ENCODE data around the gene YOD1.

Gene YOD1

DNA sequence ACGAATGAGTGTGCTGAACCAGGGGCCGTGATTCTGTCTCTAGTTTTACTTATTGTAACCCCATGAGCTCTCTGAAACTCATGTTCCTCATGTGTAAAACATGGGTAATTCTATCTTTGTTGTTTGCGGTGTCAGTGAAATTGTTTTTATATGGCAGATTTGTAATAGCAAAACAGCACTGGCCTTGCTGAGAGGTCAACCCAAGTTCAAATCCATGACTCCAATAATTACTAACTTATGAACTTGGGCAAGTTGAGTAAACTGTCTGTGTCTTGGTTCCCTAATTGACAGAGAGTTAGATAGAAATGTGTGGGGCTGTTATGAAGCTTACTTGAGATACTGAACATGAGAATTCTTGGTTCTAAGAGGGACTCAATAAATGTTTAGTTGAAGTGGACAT lies 36.3 kb downstream of the YOD1 start:
- TF ChIP-seq SIN3A (IDR thresholded peaks at IDR 0.05; ENCODE audit: borderline replicate concordance, insufficient read depth, low read length): no peak
- TF ChIP-seq, protein P1, sequence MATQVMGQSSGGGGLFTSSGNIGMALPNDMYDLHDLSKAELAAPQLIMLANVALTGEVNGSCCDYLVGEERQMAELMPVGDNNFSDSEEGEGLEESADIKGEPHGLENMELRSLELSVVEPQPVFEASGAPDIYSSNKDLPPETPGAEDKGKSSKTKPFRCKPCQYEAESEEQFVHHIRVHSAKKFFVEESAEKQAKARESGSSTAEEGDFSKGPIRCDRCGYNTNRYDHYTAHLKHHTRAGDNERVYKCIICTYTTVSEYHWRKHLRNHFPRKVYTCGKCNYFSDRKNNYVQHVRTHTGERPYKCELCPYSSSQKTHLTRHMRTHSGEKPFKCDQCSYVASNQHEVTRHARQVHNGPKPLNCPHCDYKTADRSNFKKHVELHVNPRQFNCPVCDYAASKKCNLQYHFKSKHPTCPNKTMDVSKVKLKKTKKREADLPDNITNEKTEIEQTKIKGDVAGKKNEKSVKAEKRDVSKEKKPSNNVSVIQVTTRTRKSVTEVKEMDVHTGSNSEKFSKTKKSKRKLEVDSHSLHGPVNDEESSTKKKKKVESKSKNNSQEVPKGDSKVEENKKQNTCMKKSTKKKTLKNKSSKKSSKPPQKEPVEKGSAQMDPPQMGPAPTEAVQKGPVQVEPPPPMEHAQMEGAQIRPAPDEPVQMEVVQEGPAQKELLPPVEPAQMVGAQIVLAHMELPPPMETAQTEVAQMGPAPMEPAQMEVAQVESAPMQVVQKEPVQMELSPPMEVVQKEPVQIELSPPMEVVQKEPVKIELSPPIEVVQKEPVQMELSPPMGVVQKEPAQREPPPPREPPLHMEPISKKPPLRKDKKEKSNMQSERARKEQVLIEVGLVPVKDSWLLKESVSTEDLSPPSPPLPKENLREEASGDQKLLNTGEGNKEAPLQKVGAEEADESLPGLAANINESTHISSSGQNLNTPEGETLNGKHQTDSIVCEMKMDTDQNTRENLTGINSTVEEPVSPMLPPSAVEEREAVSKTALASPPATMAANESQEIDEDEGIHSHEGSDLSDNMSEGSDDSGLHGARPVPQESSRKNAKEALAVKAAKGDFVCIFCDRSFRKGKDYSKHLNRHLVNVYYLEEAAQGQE (IDR thresholded peaks at IDR 0.05; ENCODE audit: insufficient read depth in 1 of 2, low read depth in 2 of 2, low read length in 2 of 2): no peak
- TF ChIP-seq TAF1 (IDR thresholded peaks at IDR 0.05; ENCODE audit: borderline replicate concordance, insufficient read depth, low read length): no peak

DNA sequence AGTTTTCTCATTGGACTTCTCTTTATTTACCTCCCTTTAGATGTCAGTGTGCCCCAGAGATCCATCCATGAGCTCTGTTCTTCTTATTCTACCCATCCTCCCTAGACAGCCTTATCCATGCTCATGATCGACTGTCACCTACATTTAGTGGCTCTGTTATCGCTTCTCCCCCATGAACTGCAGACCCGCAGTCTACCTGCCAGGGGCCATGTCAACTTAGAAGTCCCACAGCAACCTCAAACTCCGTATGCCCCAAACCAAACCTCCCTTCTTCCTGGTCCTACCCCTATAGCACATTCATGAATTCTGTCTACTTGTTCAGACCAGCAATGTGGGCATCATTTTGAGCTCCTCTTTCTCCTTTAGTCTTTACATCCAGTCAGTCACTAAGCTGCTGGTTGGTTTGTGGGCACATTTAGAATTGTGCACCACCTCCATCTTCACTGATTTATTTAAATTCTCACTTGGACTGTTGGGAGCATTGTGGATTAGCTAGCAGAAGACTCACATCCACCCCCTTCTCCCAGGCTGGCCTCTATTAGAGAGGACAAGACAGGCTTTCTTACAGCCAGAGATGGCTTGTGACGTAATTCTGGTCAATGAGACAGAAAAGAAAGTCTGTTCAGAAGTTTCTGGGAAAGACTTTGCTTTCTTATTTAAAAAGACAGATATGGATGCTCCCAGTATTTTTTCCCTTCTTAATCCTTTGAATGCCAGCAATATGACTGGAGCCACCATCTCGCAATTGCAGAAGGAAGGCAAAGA lies 37.5 kb downstream of the YOD1 start:
- TF ChIP-seq POLR2AphosphoS5 (IDR thresholded peaks at IDR 0.05; ENCODE audit: low read depth, low read length) (no peak), SIN3A (IDR thresholded peaks at IDR 0.05; ENCODE audit: borderline replicate concordance, insufficient read depth, low read length) (no peak)

DNA sequence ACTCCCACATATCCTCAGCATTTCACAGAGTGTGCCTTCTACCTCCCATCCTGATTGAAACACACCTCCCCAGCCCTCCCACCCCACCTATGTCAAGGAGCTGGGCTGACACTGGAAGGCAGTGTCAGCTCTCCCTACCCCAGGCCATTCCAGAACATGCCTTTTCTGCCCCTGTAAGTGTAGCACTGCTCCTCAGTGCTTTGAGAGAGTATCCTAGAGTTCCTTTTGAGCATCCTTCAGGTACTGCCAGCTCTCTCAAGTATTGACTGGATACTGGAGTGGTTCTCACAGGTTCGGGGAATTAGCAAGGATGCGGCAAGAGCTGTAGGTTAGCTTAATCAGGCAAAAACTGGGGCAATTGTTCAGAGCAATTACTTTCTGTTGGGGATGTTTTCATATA lies 40.3 kb downstream of the YOD1 start:
- TF ChIP-seq, protein P1 (IDR thresholded peaks at IDR 0.05; ENCODE audit: insufficient read depth in 1 of 2, low read depth in 2 of 2, low read length in 2 of 2): no peak
- TF ChIP-seq POLR2AphosphoS5 (IDR thresholded peaks at IDR 0.05; ENCODE audit: low read depth, low read length) (no peak), TAF1 (IDR thresholded peaks at IDR 0.05; ENCODE audit: borderline replicate concordance, insufficient read depth, low read length) (no peak), FOXP2 (optimal IDR thresholded peaks at IDR 0.05; ENCODE audit: borderline replicate concordance, extremely low read depth, extremely low read length, insufficient read depth) (no peak), SIN3A (IDR thresholded peaks at IDR 0.05; ENCODE audit: borderline replicate concordance, insufficient read depth, low read length) (no peak)

DNA sequence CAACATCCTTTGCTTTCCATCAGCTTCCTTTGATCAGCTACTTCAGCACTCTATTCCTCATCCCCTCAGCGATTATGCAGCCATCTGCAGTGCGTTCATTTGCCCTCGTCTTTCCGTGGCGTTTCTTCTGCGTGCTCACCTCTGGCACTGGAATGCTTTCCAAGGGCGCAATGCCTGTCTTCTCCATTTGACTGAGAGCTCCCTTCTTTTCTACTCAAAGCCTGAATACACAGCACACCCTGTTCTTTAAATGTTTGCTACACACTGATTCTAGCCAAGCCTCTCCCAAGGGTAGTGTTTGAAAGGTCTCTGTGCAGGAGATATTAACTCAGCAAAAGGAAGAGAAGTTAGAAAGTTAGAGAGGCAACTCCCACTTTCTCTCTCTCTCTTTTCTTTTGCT lies 41.1 kb downstream of the YOD1 start:
- TF ChIP-seq POLR2AphosphoS5 (IDR thresholded peaks at IDR 0.05; ENCODE audit: low read depth, low read length) (no peak), SIN3A (IDR thresholded peaks at IDR 0.05; ENCODE audit: borderline replicate concordance, insufficient read depth, low read length) (no peak), TAF1 (IDR thresholded peaks at IDR 0.05; ENCODE audit: borderline replicate concordance, insufficient read depth, low read length) (no peak), FOXP2 (optimal IDR thresholded peaks at IDR 0.05; ENCODE audit: borderline replicate concordance, extremely low read depth, extremely low read length, insufficient read depth) (no peak)
- TF ChIP-seq, protein P1 (IDR thresholded peaks at IDR 0.05; ENCODE audit: insufficient read depth in 1 of 2, low read depth in 2 of 2, low read length in 2 of 2): no peak

DNA sequence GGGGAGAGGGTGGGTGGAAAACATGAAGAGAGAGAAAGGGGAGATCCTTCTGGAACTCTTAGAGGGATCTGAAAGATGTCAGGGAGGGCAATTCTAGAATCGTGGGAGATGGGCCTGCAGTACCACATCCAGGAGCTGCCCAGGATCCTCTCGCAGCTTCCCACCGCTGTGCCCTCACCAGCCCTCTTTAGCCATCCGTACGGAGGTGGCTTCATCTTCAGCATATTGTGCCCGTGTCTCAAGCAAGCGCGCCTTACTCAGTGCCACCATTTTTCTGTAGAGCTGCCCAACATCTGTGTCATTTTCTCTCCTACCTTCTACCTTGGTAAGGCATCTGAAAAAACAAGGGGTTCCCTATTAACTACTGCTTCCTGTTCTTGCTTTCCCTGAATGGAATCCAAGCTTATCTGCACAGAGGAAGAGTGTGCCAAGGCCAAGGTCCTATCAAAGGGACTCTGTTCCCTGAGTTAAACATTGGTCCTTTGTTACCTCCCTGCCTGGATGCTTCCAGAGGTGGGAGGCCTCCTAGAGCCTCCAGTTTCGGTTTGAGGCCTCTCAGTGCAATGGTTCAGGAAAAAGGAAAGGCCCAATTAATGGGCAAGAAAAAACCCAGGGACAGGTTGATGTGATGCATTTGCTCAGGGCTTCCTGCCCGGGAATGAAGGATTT lies 41.7 kb downstream of the YOD1 start:
- TF ChIP-seq TAF1 (IDR thresholded peaks at IDR 0.05; ENCODE audit: borderline replicate concordance, insufficient read depth, low read length): no peak
- no peak for TF ChIP-seq FOXP2 (optimal IDR thresholded peaks at IDR 0.05; ENCODE audit: borderline replicate concordance, extremely low read depth, extremely low read length, insufficient read depth)
- TF ChIP-seq POLR2AphosphoS5 (IDR thresholded peaks at IDR 0.05; ENCODE audit: low read depth, low read length): no peak

DNA sequence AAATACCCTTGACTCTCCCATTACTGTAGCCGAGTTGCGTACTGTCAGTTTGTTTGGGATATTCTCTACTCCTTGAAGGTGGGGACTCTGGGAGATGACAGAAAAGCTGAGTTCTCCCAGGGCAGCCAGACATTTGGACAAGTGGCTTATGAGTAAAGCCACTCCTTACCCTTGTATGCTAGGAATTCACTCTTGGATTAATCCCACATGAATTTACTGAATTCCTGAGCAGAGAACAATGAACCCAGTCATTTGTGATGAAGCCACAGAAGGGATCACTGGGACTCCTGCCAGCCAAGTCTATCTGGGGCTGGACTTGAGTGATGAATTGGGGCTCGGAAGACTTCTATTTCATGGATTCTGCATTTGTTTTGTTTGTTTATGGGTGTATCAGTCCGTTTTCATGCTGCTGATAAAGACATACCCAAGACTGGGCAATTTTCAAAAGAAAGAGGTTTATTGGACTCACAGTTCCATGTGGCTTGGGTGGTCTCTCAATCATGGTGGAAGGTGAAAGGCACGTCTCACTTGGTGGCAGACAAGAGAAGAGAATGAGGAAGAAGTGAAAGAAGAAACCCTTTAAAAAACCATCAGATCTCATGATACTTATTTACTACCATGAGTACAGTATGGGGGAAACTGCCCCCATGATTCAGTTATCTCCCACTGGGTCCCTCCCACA lies 43.5 kb downstream of the YOD1 start:
- TF ChIP-seq, protein P1 (IDR thresholded peaks at IDR 0.05; ENCODE audit: insufficient read depth in 1 of 2, low read depth in 2 of 2, low read length in 2 of 2): no peak
- TF ChIP-seq POLR2AphosphoS5 (IDR thresholded peaks at IDR 0.05; ENCODE audit: low read depth, low read length) (no peak), TAF1 (IDR thresholded peaks at IDR 0.05; ENCODE audit: borderline replicate concordance, insufficient read depth, low read length) (no peak), FOXP2 (optimal IDR thresholded peaks at IDR 0.05; ENCODE audit: borderline replicate concordance, extremely low read depth, extremely low read length, insufficient read depth) (no peak), SIN3A (IDR thresholded peaks at IDR 0.05; ENCODE audit: borderline replicate concordance, insufficient read depth, low read length) (no peak)
